ENCODE measurements around the gene ACAP1.
A peak's percentile ranks its signal among the peaks of the same experiment; 100 is the strongest.
"Not testable (repeated sequence)": the region's sequence is repeated elsewhere in the genome, so short reads cannot be mapped to it uniquely, and the experiment has no call there.

ACAP1 gene

GRCh38 chr17:7329374-7329996 is 6.8 kb upstream of the ACAP1 start:
- peak; percentile 95 to 97 for DNase-seq

GRCh38 chr17:7329997-7330637 is 6.2 kb upstream of the ACAP1 start:
- peak; percentile 81 to 86 for DNase-seq

GRCh38 chr17:7330638-7331015 is 5.7 kb upstream of the ACAP1 start:
- DNase-seq, result no peak

- no peak for DNase-seq
These were observed 4.2 kb upstream of the ACAP1 start for GRCh38 chr17:7332111-7332510.

GRCh38 chr17:7332600-7333069 is 3.7 kb upstream of the ACAP1 start:
- DNase-seq, result not testable (repeated sequence)

GRCh38 chr17:7334938-7335538 is 1.3 kb upstream of the ACAP1 start:
- no peak for DNase-seq

- DNase-seq, result not testable (repeated sequence)
These were observed 564 bp upstream of the ACAP1 start for GRCh38 chr17:7335765-7336164.

GRCh38 chr17:7337600-7337999 is 1.3 kb downstream of the ACAP1 start:
- DNase-seq, result not testable (repeated sequence)

- DNase-seq, result no peak
These were observed 3.9 kb downstream of the ACAP1 start for GRCh38 chr17:7340179-7340578.

- DNase-seq, result no peak
These were observed 5.5 kb downstream of the ACAP1 start for GRCh38 chr17:7341842-7342241.

- no peak for DNase-seq
These were observed 6.9 kb downstream of the ACAP1 start for GRCh38 chr17:7343250-7343649.

- no peak for DNase-seq
These were observed 10.7 kb downstream of the ACAP1 start for GRCh38 chr17:7346761-7347614.

- DNase-seq, result no peak
These were observed 11.5 kb downstream of the ACAP1 start for GRCh38 chr17:7347630-7348477.

- no peak for DNase-seq
These were observed 12.3 kb downstream of the ACAP1 start for GRCh38 chr17:7348478-7349242.

GRCh38 chr17:7351665-7352502 is 15.6 kb downstream of the ACAP1 start, which contains the start of gene KCTD11:
Gene KCTD11 (plus strand): TSS chr17:7352162.
- DNase-seq, result peak; percentile 85 to 90

GRCh38 chr17:7352503-7352889 is 16.2 kb downstream of the ACAP1 start:
- no peak for DNase-seq

GRCh38 chr17:7352910-7353635 is 16.7 kb downstream of the ACAP1 start:
- DNase-seq, result no peak

- peak; percentile 47 to 65 for DNase-seq
These were observed 18.0 kb downstream of the ACAP1 start for GRCh38 chr17:7354262-7354843.

- no peak for DNase-seq
These were observed 18.7 kb downstream of the ACAP1 start, which contains the start of gene TMEM95 for GRCh38 chr17:7355053-7355452. Gene TMEM95 (plus strand): TSS chr17:7355156. CDS start chr17:7355205, 49 bp downstream.

Measured in activated CD4-positive, alpha-beta T cell treated with anti-CD3 and anti-CD28 coated beads, Interleukin-2, amount 50 U/mL, for 48 hours (primary cell).